Measurements from ENCODE around the gene PTPN14. TPM values are rescaled to one million over a fixed set of nuclear protein-coding genes. Genes with fewer than 3 reads are reported as not detected.

PTPN14 gene
- total and polyA plus RNA-seq, 8 donors, result 14.9 to 38.0 (median 17.9) TPM

- peaks cover 0 to 8% of the 10 kb centered on the region in 2 donors for H3K36me3 ChIP-seq
- intact Hi-C loops (cut with DNase I), result loop anchor here in 1 of 2 donors (5.0 kb wide), 1 partner anchor 257 kb away; no protein-coding TSS in a partner anchor
- no peak overlapping the region for H3K4me3 ChIP-seq
These were observed 220.7 kb downstream of the PTPN14 start for GRCh38 chr1:214330715-214331114.

DNA sequence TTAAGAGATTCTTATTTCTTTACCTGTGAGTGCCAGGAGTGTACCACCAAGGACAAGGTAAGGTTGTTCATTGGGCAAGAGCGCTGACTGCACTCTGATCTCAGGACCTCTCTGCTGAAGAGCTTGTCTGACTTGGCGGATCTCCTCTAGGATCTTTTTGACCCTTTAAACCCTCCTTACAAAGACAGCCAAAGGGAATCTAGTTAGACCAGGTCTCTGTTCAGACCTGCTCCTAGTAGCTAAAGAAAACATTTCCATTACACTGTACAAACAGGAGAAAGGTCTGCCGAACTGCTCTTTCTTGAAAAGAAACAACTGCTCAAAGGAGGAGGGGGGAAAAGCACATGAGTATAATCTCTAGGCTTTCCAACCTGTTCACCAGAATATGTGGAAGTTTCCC is 221.2 kb downstream of the PTPN14 start:
- no peaks in the 10 kb centered on the region for H3K27me3 ChIP-seq
- H3K4me1 ChIP-seq, result no peaks in the 10 kb centered on the region
- H3K27ac ChIP-seq, result no peak overlapping the region
- no peaks in the 10 kb centered on the region for H3K9me3 ChIP-seq
- H3K36me3 ChIP-seq, result peaks cover 0 to 8% of the 10 kb centered on the region in 2 donors
- TF ChIP-seq CTCF (IDR thresholded peaks at IDR 0.05), result no peak
- intact Hi-C loops (cut with DNase I), result loop anchor here in 1 of 2 donors (5.0 kb wide), 1 partner anchor 257 kb away; no protein-coding TSS in a partner anchor
- ATAC-seq (no peak), DNase-seq (no peak)
- H3K4me3 ChIP-seq, result no peak overlapping the region

More at GRCh38 chr1:214330715-214331114, 220.7 kb downstream of the PTPN14 start:
- no peaks in the 10 kb centered on the region for H3K4me1 ChIP-seq
- no peak for TF ChIP-seq CTCF (IDR thresholded peaks at IDR 0.05)
- ATAC-seq (no peak), DNase-seq (no peak)
- H3K27ac ChIP-seq, result no peak overlapping the region
- no peaks in the 10 kb centered on the region for H3K27me3 ChIP-seq
- H3K9me3 ChIP-seq, result no peaks in the 10 kb centered on the region

GRCh38 chr1:214329470-214330220 is 221.8 kb downstream of the PTPN14 start:
- no peaks in the 10 kb centered on the region for H3K9me3 ChIP-seq
- H3K36me3 ChIP-seq, result peaks cover 0 to 8% of the 10 kb centered on the region in 2 donors
- no peaks in the 10 kb centered on the region for H3K4me1 ChIP-seq
- intact Hi-C loops (cut with DNase I), result loop anchor here in 1 of 2 donors (2.0 to 10.0 kb wide), 3 partner anchors 69 to 258 kb away; no protein-coding TSS in a partner anchor
- H3K27ac ChIP-seq, result no peak overlapping the region
- TF ChIP-seq CTCF (IDR thresholded peaks at IDR 0.05), result no peak
- no peak for ATAC-seq
- H3K27me3 ChIP-seq, result no peaks in the 10 kb centered on the region
- H3K4me3 ChIP-seq, result no peak overlapping the region
- no peak for DNase-seq

DNA sequence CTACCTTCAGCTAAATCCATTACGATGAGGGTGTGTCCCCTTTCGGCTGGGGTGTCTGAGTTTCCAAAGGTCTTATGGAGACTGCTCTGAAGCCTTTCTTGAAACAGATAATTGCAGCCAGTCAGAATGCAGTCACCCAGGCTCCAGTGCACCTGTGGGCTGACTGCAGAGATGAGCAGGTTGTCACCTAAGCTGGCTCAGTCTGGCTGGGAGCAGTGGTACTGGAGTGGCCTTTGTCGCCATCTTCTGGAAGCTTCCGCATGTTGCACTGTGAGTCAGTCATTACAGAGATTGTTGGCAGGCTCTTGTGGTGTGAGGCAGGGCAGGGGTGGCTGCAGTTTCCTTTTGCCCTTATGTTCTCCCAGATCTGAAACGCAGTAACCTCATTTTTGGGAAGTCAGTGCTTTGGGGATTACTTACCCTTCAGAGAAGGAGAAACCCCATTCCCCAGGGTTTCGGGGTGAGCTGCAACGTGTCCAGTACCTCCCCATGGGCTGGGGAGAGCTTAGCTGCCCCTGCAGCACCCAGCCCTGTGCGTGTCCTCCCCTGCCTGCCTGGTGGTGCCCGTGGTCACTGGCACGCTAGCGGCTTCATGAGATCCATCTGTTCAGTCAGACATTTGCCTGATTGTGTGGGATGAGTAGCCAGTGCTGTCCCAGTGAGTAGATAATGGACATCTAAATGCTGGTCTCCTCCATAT is 222.5 kb downstream of the PTPN14 start:
- DNase-seq, result peak in 3 of 4 donors; percentile 63 to 83 (median 71)
- peak; percentile 61 to 86 for TF ChIP-seq CTCF (IDR thresholded peaks at IDR 0.05)
- Histone ChIP-seq H3K9me3 (no peaks in the 10 kb centered on the region), H3K4me3 (no peak overlapping the region), H3K4me1 (no peaks in the 10 kb centered on the region), H3K36me3 (peaks cover 0 to 2% of the 10 kb centered on the region in 2 donors), H3K27ac (no peak overlapping the region), H3K27me3 (no peaks in the 10 kb centered on the region)
- ATAC-seq, result peak; percentile 96
- intact Hi-C loops (cut with DNase I), result loop anchor here in 1 of 2 donors (2.0 to 10.0 kb wide), 2 partner anchors 68 to 114 kb away; no protein-coding TSS in a partner anchor

- no peak for DNase-seq
- intact Hi-C loops (cut with DNase I), result loop anchor here in 1 of 2 donors (10.0 kb wide), 1 partner anchor 113 kb away; no protein-coding TSS in a partner anchor
- H3K4me3 ChIP-seq, result no peak overlapping the region
- TF ChIP-seq CTCF (IDR thresholded peaks at IDR 0.05), result no peak
- no peaks in the 10 kb centered on the region for H3K4me1 ChIP-seq
- no peaks in the 10 kb centered on the region for H3K36me3 ChIP-seq
- no peaks in the 10 kb centered on the region for H3K27me3 ChIP-seq
- H3K9me3 ChIP-seq, result no peaks in the 10 kb centered on the region
- ATAC-seq, result no peak
- H3K27ac ChIP-seq, result no peak overlapping the region
These were observed 223.9 kb downstream of the PTPN14 start for GRCh38 chr1:214327514-214327913.
